GM12874 (cell line): Measurements from ENCODE around the gene TPT1.
A peak's percentile ranks its signal among the peaks of the same experiment; 100 is the strongest.

Experiments used
- TF ChIP-seq, protein P1 (sequence below): IDR thresholded peaks from 2 replicates; pipeline ENCODE4 v1.5.1; 2011; ENCODE audit warnings: low read depth, mild to moderate bottlenecking, control low read depth, low read length, moderate library complexity; ENCODE audit not compliant: insufficient read depth

TPT1 gene

GRCh38 chr13:45373162-45373547, 32.2 kb upstream of the TPT1 start:
- TF ChIP-seq, protein P1, sequence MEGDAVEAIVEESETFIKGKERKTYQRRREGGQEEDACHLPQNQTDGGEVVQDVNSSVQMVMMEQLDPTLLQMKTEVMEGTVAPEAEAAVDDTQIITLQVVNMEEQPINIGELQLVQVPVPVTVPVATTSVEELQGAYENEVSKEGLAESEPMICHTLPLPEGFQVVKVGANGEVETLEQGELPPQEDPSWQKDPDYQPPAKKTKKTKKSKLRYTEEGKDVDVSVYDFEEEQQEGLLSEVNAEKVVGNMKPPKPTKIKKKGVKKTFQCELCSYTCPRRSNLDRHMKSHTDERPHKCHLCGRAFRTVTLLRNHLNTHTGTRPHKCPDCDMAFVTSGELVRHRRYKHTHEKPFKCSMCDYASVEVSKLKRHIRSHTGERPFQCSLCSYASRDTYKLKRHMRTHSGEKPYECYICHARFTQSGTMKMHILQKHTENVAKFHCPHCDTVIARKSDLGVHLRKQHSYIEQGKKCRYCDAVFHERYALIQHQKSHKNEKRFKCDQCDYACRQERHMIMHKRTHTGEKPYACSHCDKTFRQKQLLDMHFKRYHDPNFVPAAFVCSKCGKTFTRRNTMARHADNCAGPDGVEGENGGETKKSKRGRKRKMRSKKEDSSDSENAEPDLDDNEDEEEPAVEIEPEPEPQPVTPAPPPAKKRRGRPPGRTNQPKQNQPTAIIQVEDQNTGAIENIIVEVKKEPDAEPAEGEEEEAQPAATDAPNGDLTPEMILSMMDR: no peak

GRCh38 chr13:45372189-45373161, 31.5 kb upstream of the TPT1 start:
- TF ChIP-seq, protein P1: no peak

GRCh38 chr13:45370922-45371406, 30.0 kb upstream of the TPT1 start:
- TF ChIP-seq, protein P1: peak; percentile 93

- TF ChIP-seq, protein P1: no peak
Measured at GRCh38 chr13:45369116-45369515, 28.1 kb upstream of the TPT1 start.

DNA sequence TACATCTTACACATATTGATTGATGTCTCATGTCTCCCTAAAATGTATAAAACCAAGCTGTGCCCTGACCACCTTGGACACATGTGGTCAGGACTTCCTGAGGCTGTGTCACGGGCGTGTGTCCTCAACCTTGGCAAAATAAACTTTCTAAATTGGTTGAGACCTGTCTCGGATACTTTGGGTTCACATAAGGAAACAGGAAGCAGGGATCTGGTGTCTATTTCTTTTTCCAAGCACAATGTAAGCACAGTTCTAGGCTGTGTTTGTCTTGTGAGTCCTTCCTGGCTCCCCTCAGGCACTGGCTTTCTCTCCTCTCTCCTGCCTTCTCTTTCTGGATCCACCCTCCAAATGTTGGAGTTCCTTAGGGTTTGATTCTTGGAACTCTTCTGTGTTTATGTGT, 27.6 kb upstream of the TPT1 start:
- TF ChIP-seq, protein P1: no peak

DNA sequence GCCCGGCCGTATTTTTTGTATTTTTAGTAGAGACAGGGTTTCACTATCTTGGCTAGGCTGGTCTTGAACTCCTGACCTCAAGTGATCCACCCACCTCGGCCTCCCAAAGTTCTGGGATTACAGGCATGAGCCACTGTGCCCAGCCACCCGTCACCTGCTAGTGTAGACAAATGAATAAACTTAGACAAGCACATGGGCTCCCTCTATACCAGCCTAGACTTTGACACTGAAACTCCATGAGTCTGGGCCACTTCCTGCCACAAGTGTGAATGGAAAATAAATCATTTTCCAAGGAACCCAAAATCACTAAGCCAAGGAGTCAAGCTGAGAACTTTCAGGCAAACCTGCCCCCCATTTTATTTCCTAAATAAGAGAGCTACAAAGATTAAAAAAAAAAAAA, 27.0 kb upstream of the TPT1 start:
- TF ChIP-seq, protein P1: no peak

GRCh38 chr13:45367358-45367757, 26.4 kb upstream of the TPT1 start:
- TF ChIP-seq, protein P1: no peak
